Limb (tissue), 2 donors: Measurements from ENCODE around the gene NUP62CL.
"Not testable (repeated sequence)": the region's sequence is repeated elsewhere in the genome, so short reads cannot be mapped to it uniquely, and the experiment has no call there.

Experiments
- DNase-seq, 2 donors: peaks; one replicate each; pipeline ENCODE4 v3.0.0-alpha.2; 2016; ENCODE audit errors: extremely low spot score in 2 of 2

NUP62CL gene

GRCh38 chrX:107205770-107206696 lies at the start of gene NUP62CL, which contains the start of gene DNAAF6:
NUP62CL (minus strand) TSS chrX:107206433; CDS start chrX:107175146, 31,287 bp downstream.
DNAAF6 (plus strand) TSS chrX:107206611; CDS start chrX:107212876, 6,265 bp downstream.
- peak; percentile 46 to 65 for DNase-seq

DNA sequence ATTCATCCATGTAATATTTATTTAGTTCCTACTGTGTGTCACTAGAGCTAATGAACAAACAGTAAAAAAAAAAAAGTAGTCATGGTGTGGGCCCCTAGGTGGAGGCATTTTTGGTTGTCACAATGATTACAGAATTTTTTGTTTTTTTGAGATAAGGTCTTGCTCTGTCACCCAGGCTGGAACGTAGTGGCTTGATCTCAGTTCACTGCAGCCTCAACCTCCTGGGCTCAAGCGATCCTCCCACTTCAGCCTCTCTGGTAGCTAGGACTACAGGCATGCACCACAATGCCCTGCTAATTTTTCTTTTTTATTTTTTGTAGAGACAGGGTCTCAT lies 22.2 kb upstream of the NUP62CL start:
- no peak for DNase-seq

DNA sequence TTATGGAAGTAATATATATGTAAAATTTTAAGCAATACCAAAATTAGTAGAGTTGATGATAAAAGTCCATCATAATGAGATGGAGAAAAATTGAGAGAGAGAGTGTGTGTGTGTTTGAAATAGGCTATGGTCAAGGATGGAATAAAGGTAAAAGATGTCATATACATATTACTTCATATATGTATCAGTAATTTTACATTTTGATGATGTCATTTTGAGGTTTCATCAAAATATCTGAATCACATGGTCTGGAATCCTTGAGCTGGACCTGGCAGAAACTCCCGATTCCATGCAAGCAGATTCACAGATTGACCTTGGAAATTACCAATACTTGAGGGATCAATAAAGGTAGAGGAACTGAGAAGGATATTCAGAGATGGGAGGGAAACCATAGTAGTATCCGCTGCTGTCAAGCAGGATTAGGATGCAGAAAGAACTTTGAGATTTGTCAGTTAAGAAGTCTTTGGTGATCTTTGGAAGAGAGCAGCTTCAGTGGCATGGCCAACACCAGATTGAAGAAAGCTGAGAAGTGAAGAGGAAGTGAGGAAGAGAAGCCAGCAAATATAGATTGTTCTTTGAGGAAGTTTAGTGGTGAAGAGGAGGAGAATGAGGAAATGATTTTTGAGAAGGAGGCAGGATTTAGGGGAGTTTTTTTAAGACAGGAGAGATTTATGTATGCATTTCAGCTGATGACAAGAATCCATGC lies 21.7 kb upstream of the NUP62CL start:
- DNase-seq, result no peak

DNA sequence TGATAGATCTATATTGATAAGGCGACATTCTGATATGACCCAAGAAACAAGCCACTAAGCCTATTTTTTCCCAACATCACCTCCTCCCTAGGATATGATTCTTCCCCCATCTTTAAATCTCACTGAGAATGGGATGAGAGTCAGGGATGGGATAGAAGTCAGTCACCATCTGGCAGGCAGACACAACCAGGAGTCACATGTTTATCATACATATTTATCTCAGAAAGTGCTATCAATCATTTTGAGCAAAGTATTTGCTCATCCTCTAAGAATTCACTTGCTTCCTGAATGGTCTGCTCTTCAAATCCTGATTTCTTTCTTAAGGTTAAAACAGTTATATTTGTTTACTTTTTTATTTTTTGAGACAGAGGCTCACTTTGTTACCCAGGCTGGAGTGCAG lies 20.5 kb upstream of the NUP62CL start:
- no peak for DNase-seq

- DNase-seq, result no peak
Observed at GRCh38 chrX:107213477-107213876, 7.2 kb upstream of the NUP62CL start.

GRCh38 chrX:107207943-107208342 lies 1.7 kb upstream of the NUP62CL start:
- no peak for DNase-seq

DNA sequence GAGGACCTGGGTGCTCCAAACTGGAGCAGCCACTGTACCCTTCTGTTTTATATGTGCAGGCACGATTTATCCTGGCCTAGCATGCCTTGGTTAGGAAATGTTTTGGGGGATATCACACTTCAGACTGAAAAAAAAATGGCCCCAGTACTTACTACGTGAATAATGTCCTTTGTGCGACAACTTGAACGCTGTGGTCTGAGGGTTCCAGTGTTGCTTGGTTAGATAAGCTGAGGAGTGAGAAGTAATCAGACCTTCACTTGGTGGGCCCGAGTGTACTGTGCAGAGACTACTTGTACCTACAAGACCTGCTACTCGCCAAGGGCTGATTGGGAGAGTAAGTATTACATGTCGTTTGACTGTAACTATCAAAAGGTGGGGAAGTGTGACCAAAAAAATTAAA lies 856 bp upstream of the NUP62CL start:
- DNase-seq, result no peak

DNA sequence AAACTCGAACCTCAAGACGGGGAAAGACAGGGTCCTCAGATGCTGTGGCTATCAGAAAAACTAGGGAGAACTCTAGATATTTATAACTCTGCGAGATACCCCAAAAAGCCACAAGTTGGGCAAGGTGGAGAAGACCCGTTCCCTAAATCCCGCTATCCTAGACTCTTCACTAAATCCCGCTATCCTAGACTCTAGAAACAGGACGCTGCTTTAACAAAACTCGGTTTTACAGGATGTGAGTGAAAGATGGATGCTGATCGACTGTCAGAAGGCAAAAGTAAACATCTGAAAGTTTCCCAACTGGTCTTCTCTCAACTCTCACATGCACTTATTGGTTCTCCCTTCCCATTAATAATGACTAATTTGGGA lies 448 bp upstream of the NUP62CL start:
- DNase-seq, result no peak

DNA sequence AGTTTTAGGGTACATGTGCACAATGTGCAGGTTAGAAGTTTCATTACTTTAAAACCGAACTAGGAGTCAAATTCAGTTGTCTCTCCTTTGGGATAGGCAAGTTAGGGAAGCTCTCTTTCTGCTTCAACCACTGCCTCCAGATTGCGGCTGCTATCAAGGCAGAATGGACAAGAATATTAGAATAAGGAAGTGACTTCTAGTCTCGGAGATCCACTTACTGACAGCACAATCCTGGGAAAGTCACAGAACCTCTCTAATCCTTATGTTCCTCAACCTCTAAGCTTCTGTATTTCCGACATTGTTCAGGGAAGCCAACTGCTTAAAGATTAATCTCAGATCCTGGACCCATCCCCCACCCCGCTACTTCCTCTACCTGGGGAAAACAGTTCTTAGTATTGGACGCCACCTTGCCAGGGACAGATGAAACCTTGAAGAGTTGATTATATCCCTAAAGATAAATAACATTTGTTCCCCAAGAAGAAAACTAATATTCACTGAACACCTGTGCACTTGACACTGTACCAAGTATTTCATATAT lies 2.1 kb downstream of the NUP62CL start:
- DNase-seq, result no peak

DNA sequence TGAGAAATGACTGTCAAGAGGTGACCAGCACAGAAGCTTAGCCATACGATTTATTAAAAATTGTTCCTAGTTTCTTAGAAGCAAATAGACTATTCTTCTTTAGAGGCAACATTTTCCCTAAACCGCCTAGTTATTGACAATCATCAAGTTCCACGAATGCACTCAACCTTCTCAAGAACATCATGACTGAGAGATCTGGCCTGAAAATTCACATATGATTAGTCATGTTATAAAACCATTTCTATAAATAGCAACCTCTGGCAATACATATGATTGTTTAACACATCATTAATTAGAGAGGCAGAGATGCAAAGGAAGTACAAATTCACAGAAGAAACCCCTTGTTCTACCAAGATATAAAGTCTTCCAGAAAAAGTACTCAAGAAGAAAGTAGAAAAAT lies 6.7 kb downstream of the NUP62CL start:
- DNase-seq, result no peak

- not testable (repeated sequence) for DNase-seq
Observed at GRCh38 chrX:107198074-107198473, 8.2 kb downstream of the NUP62CL start.

GRCh38 chrX:107197319-107197718 lies 8.9 kb downstream of the NUP62CL start:
- no peak for DNase-seq

GRCh38 chrX:107171369-107172102 lies 34.7 kb downstream of the NUP62CL start:
- no peak for DNase-seq

DNA sequence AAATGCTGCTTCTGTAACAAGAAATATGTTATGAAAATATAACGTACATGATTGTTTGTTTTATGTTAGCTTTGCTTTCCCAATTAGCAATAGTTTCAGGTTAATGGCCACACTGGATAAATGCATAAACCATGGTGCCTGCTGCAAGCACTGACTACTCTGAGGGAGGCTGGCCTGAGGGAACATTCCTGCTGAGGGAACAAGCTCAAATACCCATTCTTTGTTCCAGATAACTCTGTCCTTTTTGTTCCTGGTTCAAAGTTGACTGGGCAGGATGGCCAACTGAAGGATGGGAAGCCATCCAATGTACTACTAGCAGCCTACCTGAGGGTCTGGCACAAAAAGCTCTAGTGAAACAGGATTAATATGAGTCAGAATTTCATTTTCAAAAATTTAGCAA lies 37.5 kb downstream of the NUP62CL start:
- DNase-seq, result no peak

- no peak for DNase-seq
Observed at GRCh38 chrX:107168257-107168656, 38.0 kb downstream of the NUP62CL start.

GRCh38 chrX:107167163-107167921 lies 38.9 kb downstream of the NUP62CL start:
- no peak for DNase-seq

DNA sequence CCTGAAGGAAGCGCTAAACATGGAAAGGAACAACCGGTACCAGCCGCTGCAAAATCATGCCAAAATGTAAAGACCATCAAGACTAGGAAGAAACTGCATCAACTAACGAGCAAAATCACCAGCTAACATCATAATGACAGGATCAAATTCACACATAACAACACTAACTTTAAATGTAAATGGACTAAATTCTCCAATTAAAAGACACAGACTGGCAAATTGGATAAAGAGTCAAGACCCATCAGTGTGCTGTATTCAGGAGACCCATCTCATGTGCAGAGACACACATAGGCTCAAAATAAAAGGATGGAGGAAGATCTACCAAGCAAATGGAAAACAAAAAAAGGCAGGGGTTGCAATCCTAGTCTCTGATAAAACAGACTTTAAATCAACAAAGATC lies 48.6 kb downstream of the NUP62CL start:
- DNase-seq, result not testable (repeated sequence)

- not testable (repeated sequence) for DNase-seq
Observed at GRCh38 chrX:107155621-107156430, 50.4 kb downstream of the NUP62CL start.

GRCh38 chrX:107154787-107155620 lies 51.2 kb downstream of the NUP62CL start:
- no peak for DNase-seq
